Amygdala (tissue), 56 donors: ENCODE measurements around the gene ZNF888.
"Not testable (repeated sequence)": the region's sequence is repeated elsewhere in the genome, so short reads cannot be mapped to it uniquely, and the experiment has no call there.

Experiments used
- DNase-seq, 56 donors: peaks; one replicate each; lab custom pipeline; 2025; lab: John Stamatoyannopoulos, UW

ZNF888 gene

GRCh38 chr19:52891336-52891735 lies 31.9 kb downstream of the ZNF888 start:
- no peak for DNase-seq

DNA sequence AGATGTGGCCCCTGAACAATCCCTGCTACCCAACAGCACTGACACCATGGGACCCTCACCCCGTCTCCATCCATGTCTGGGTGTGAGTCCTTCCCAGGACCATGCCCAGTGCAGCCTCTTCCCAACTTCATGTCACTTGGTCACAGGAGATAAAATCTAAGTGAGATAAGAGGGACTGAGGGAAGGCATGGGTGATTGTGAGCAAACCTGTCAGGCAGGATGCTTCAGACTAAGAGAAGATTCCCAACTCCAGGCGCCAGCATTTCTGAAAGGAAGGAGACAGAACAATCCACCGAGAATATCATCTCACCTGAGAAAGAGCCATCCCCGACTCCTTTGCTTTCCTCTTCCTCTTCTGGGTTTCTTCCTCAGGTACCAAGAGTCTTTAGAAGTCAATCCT lies 33.3 kb downstream of the ZNF888 start:
- no peak for DNase-seq

- no peak for DNase-seq
These were observed 34.2 kb downstream of the ZNF888 start for GRCh38 chr19:52889076-52889475.

DNA sequence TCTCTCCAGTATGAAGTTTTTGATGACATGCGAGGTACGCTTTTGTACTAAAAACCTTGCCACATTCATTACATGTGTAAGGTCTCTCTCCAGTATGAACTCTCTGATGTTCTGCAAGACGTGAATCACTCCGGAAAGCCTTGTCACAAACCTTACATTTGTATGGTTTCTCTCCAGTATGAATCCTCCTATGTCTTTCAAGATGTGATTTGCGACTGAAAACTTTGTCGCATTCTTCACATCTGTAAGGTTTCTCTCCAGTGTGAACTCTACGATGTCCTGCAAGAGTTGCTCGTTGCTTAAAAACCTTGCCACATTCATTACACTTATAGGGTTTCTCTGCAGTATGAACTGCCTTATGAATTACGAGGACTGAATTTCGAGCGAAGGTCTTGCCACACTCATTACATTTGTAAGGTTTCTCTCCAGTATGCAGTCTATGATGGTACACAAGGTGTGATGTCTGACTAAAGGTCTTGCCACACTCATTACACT lies 42.3 kb downstream of the ZNF888 start:
- no peak for DNase-seq

DNA sequence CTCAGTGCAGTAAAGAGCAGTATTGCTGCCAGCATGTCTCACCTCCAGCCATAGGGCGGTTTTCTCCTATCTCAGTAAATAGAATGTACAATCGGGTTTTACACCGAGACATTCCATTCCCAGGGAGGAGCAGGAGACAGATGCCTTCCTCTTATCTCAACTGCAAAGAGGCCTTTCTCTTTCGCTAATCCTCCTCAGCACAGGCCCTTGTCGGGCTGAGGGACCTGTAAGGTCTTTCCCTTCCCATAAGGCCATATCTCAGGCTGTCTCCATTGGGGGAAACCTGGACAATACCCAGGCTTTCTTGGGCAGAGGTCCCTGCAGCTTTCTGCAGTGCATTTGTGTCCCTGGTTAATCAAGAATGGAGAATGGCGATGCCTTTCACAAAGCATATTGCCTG lies 50.2 kb downstream of the ZNF888 start:
- not testable (repeated sequence) for DNase-seq

- DNase-seq, result no peak
These were observed 51.8 kb downstream of the ZNF888 start for GRCh38 chr19:52871466-52871865.

GRCh38 chr19:52868031-52868430 lies 55.2 kb downstream of the ZNF888 start:
- not testable (repeated sequence) for DNase-seq

- DNase-seq, result peak in 53 of 56 donors; percentile 11 to 84 (median 57)
These were observed 65.6 kb downstream of the ZNF888 start, which contains the start of gene ZNF468 for GRCh38 chr19:52857378-52858191. Gene ZNF468 (minus strand): TSS chr19:52857619. CDS start chr19:52854272, 3,347 bp downstream.

DNA sequence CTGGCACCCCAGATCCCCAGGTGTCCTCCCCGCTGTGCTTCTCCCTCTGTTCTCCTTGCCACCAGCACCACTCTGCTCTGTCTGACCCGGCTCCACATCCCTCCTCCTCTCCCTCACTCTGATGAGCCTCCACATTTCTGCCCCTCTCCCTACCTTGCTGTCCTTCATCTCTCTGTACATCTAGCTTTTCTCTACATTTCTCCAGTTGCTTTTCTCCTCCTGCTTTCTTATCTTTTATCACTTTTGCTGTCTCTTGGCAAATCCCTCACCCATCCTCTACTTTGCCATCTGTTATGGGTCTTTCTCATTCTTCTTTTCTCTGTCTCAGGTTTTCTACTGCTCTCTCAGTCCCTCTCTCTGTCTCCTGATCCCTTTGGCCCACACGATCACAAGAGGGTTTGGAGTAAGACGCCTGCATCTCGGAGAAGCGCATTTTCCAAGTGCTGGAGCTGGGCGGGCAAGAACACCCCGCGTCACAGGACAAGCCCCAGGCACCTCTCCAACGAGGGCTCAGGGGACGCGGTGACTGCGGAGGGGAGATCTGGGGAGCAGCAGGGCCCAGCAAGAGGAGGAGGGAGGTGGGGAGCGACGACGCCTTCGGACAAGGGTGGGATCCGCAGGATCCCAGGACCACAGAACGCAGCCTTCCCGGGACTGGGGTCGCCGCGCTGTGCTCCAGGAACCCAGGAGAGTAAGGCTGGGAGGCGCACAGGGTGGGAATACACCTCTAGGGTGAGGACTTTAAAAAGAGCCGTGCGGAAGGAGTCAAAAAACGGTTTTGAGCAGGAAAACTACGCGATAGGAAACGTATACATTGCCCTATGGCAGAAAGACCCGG lies 66.5 kb downstream of the ZNF888 start:
- peak in 3 of 56 donors; percentile 0 to 13 (median 3) for DNase-seq
